GM21526 (cell line): Measurements from ENCODE around the gene CMKLR1.

Experiments
- ATAC-seq: cut with Tn5 transposase; IDR thresholded peaks from one replicate; pipeline ENCODE4 v1.9.1; 2021; ENCODE audit warnings: moderate library complexity; ENCODE audit not compliant: unreplicated experiment, low FRiP score

The CMKLR1 gene, protein sequence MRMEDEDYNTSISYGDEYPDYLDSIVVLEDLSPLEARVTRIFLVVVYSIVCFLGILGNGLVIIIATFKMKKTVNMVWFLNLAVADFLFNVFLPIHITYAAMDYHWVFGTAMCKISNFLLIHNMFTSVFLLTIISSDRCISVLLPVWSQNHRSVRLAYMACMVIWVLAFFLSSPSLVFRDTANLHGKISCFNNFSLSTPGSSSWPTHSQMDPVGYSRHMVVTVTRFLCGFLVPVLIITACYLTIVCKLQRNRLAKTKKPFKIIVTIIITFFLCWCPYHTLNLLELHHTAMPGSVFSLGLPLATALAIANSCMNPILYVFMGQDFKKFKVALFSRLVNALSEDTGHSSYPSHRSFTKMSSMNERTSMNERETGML

GRCh38 chr12:108338915-108339657 is at the start of gene CMKLR1:
Gene CMKLR1, minus strand, starts transcription at chr12:108339311. Its CDS starts 45,720 bp downstream, at chr12:108293591.
- ATAC-seq, result no peak

DNA sequence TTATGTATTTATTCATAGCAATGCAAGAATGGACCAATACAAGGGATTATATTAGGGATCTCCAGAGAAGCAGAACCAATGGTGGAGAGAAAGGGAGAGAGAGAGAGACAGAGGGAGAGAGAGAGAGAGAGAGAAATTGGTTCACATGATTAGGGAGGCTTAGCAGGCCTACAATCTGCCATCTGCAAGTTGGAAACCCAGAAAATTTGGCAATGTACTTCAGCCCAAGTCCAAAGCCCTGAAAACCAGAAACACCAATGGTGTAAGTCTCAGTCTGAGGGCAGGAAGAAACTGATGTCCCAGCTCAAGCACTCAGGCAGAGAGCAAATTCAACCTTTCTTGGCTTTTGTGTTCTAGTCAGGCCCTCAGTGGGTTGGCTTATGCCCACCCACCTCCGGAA is 48.7 kb upstream of the CMKLR1 start:
- ATAC-seq, result no peak

GRCh38 chr12:108386709-108387360 is 47.7 kb upstream of the CMKLR1 start:
- no peak for ATAC-seq

GRCh38 chr12:108382437-108382801 is 43.3 kb upstream of the CMKLR1 start:
- no peak for ATAC-seq

GRCh38 chr12:108381787-108382436 is 42.8 kb upstream of the CMKLR1 start:
- no peak for ATAC-seq

GRCh38 chr12:108380382-108380781 is 41.3 kb upstream of the CMKLR1 start:
- ATAC-seq, result no peak

DNA sequence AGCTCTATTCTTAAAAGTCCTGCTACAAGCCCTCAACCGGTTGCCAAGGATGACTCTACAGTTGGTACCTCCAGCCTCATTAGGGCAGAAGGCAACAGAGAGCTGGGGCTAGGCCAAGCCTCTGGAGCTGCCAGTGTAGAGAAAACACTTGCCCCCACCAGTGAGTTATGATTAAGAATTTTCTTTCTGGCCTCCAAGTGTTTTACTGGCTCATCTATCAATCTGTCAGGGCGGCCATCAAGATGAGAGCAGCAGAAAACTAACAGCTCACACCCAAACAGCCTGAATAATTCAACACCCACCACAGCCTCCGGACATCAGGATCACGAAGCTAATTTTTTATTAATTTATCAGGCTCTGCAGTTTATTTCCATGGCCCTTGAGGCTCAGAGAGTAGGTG is 40.7 kb upstream of the CMKLR1 start:
- ATAC-seq, result no peak

- ATAC-seq, result no peak
Measured at GRCh38 chr12:108378926-108379325, 39.8 kb upstream of the CMKLR1 start.

DNA sequence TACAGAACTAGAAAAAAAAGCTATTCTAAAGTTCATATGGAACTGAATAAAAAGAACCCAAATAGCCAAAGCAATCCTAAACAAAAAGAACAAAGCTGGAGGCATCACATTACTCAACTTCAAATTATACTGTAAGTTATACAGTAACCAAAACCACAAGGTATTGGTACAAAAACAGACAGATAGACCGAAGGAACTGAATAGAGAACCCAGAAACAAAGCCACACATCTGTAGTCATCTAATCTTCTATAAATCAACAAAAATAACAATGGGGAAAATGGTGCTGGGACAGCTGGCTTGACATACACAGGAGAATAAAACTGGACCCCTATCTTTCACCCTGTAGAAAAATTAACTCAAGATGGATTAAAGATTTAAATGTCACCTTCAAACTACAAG is 38.1 kb upstream of the CMKLR1 start:
- no peak for ATAC-seq

GRCh38 chr12:108375986-108376663 is 37.0 kb upstream of the CMKLR1 start:
- ATAC-seq, result no peak

DNA sequence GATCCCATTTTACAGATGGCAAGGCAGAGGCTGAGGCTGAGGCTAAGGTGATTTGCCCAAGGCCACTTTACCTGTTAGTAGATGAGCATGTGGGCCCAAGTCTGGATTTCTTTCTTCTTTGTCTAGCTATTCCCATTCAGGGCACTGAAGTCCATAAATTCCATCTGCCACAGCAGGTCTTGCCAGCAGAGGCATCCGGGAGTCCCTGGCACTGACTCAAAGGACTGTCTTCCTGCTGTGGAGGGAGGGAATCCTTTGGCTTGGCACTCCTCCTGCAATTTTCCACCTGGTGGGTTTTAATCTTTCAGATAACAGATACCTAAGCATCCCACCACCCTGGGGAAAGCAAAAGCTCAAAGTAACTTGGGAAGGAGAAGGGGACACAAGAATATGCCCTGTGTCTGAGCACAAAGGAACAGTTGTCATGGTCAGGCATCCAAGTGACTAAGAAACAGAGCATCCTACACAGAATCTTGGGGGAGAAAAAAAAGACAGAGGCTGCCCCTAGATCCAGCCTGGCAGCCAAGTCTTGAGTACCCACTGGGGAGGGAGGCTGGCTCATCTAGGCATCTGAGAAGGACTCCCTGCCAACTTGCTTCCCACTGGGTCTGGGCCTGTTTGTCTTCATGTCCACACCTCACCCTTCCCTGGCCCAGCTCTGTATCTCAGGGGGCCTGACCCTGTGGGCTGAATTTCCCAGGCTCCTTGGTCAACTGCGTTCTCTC is 35.6 kb upstream of the CMKLR1 start:
- ATAC-seq, result no peak

- no peak for ATAC-seq
Measured at GRCh38 chr12:108373111-108373510, 34.0 kb upstream of the CMKLR1 start.

GRCh38 chr12:108371801-108372344 is 32.8 kb upstream of the CMKLR1 start:
- ATAC-seq, result no peak

- ATAC-seq, result no peak
Measured at GRCh38 chr12:108370415-108370814, 31.3 kb upstream of the CMKLR1 start.

GRCh38 chr12:108369736-108370396 is 30.8 kb upstream of the CMKLR1 start:
- no peak for ATAC-seq

DNA sequence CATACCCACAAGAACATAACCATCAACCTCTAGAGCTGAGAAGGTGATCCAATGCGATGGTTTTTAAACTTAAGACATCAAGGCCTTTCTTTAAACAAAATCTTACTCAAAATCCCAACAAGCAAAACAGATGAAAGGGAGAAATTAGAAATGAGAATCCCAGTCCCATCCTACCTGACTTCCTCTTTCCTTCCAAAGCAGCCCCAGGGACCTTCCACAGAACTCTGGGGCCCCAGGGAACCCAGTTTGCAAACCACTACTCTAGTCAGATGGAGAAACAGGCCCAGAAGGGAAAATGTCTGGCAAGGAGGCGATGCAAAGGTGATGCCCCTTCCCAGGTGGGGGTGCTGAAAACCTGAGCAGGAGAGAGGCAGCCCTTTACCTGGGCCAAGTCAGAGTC is 29.0 kb upstream of the CMKLR1 start:
- no peak for ATAC-seq

DNA sequence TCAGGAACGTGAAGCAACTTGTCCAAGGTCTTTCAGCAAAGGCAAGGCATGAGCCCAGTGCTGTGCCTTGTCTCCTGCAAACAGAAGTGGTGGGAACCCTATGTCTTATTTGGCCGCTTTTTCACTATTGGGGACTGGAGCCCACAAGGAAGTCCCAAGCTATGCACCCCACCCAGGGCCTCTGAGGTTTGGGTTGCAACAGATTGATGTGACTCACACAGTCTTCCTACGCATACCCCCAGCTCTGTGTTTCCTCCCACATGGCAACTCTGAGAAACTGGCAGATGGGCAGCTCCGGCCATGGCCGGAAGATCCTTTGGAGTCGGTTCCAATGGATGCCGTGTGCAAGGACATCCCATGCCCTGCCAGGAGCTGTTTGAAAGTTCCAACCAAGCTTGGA is 28.3 kb upstream of the CMKLR1 start:
- ATAC-seq, result no peak

DNA sequence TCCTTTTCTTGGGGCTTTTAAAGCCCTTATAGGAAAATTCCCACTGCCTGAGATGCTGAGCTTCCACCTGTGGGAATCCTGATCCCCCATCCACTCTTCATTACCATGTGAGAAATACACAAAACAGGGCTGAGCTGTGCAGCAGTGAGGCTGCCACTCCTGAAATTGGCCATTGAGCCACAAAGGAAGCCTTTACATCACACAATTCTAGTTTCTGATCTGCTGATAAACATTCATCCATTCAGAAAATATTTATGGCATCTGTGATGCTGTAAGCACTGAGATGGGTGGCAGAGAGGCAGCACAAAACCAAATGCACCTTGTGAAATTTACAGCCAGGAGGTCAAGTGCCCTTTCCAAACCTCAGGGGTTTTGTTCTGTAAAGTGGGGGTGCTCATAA is 26.2 kb upstream of the CMKLR1 start:
- no peak for ATAC-seq

DNA sequence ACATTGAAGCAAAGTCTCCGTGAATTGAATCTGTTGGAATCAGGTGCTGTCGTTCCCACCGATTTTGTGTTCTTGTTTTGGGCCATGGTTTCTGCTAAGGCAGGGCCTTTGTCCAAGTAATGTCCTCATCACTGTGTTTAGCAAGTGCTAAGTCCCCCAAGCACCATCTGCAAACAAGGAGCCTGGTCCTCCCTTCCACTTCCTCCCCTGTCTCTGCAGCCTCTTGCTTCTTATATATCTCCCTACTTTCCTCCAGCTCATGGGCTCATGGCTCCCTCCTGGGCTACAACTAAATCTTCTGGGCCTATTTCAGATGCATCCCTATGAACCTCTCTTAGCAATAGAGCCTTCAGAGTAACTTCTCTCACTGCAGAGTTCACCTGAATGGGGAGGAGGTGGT is 25.8 kb upstream of the CMKLR1 start:
- ATAC-seq, result no peak
